Measurements from ENCODE around the gene SOX1.

- no peak for TF ChIP-seq CTCF (IDR thresholded peaks at IDR 0.05; ENCODE audit: low read length)
- no peak for TF ChIP-seq EZH2 (optimal IDR thresholded peaks at IDR 0.05; ENCODE audit: low read depth, low read length)
Measured at GRCh38 chr13:112069845-112070251, 2.9 kb downstream of the SOX1 start.
